HG02981 (cell line): ENCODE measurements around the gene GP1BA.

Experiments
- ATAC-seq: cut with Tn5 transposase; IDR thresholded peaks from one replicate; pipeline ENCODE4 v1.9.1; 2021; ENCODE audit warnings: mild to moderate bottlenecking, moderate library complexity; ENCODE audit not compliant: unreplicated experiment

The GP1BA gene

GRCh38 chr17:4931963-4932362 is at the start of gene GP1BA:
Gene GP1BA, plus strand, starts transcription at chr17:4932277. Its CDS starts 328 bp downstream, at chr17:4932605.
- no peak for ATAC-seq

- ATAC-seq, result no peak
Observed at GRCh38 chr17:4884489-4884888, 47.6 kb upstream of the GP1BA start.

DNA sequence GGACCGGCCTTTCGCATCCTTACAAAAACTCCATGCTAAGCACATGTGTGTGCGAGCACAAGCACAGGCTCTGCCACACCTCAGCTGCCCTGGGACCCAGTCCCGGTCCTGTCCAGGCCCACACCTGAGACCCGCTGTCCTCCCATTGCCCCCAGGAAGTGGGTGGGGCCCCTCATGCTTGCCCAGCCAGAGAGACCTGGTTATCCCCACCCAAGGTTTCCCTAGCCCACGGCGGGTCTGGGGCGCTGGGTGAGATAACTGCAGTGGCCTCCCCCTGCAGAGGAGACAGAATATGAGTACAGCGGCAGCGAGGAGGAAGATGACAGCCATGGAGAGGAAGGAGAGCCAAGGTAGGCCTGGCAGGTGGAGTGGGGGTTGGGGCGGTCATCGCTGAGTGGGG is 45.2 kb upstream of the GP1BA start:
- ATAC-seq, result no peak

GRCh38 chr17:4887581-4887980 is 44.5 kb upstream of the GP1BA start:
- ATAC-seq, result no peak

GRCh38 chr17:4891411-4892410 is 40.4 kb upstream of the GP1BA start:
- no peak for ATAC-seq

- no peak for ATAC-seq
Observed at GRCh38 chr17:4892499-4893221, 39.4 kb upstream of the GP1BA start.

DNA sequence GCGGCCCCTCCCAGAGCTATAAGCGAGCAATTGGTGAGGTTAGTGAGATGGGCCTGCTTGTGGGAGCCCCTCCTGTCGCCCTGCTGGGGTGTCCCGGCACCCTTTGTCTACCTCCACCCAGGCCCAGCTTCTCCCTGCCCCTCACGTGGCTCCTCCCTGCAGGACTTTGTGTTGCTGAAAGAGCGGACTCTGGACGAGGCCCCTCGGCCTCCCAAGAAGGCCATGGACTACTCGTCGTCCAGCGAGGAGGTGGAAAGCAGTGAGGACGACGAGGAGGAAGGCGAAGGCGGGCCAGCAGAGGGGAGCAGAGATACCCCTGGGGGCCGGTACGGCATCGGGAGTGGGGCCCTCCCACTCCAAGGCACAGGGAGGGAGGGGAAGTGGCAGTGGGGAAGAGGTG is 38.8 kb upstream of the GP1BA start:
- ATAC-seq, result no peak

- ATAC-seq, result no peak
Observed at GRCh38 chr17:4893721-4894560, 38.1 kb upstream of the GP1BA start.

- ATAC-seq, result no peak
Observed at GRCh38 chr17:4895121-4895520, 37.0 kb upstream of the GP1BA start.

GRCh38 chr17:4895657-4896331 is 36.3 kb upstream of the GP1BA start:
- no peak for ATAC-seq

GRCh38 chr17:4896332-4897197 is 35.5 kb upstream of the GP1BA start:
- ATAC-seq, result no peak

GRCh38 chr17:4897198-4897687 is 34.8 kb upstream of the GP1BA start:
- no peak for ATAC-seq

DNA sequence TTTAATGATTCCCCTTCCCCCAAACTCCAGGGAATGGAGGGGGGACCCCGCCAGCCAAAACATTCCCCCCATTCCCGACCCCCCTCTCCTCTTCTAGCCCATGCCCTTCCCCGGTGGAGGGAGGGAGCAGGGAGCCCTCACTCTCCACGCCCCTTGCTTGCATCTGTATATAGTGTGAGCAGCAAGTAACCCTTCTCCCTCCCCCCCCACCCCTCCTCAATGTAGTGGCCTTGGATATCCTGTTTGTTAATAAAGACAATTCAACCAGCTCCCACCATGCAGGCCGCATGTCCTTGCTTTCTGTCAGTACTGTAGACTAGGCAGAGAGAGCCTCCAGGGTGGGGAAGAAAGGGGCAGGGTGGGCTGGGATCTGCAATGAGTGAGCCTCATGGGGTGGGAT is 34.3 kb upstream of the GP1BA start:
- no peak for ATAC-seq

GRCh38 chr17:4898351-4898750 is 33.7 kb upstream of the GP1BA start:
- ATAC-seq, result no peak

DNA sequence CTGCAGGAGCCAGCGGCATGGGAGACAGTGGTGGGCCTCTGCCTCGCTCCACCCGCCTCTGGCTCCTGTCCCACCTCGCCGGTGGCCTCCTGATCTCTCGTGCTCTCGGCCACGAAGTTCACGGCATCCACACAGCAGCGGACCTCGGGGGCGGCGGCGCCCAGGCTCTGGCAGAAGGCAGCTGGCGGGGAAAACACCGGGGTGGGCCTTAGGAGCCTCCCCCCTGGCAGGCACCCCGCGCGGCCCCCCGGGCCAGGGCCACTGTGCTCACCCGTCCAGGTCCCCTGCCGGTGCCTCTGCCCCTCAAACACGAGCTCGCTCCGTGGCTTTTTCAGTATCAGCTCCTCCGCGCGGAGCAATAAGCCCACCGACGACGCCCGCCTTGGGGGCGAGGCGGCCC is 33.1 kb upstream of the GP1BA start:
- no peak for ATAC-seq

DNA sequence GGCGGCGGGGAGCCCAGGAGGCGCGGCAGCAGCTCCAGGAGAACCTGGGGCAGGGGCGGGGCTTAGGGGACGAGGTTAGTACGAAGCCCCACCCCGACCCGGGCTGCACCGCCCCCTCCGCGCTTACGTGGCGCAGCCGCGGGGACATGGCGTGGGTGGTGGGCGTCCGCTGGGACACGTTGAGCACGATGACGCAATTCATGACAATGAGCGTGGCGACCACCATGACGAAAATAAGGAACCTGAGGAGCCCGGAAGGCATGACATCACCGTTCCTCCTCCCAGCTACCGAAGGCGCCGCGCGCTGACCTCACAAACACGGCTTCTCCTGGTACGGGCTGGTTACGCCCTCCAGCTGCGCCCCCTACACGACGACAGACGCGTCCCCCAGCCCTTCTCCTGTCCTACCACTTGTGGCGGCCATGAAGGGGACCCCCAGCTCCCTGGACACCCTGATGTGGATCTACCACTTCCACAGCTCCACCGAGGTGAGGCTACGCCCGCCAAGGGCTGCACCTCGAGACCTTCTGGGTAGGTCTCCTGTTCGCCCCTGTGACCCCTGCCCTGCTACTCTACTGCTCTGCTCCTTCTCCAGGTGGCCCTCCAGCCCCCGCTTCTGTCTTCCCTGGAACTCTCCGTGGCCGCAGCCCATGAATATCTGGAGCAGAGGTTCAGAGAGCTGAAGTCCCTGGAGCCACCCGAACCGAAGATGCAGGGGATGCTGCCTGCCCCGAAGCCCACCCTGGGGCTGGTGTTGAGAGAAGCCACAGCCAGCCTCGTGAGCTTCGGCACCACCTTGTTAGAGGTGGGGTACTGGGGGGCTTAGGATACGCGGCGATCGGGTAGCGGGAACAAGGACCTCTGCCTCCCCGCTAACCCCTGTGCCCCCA is 32.5 kb upstream of the GP1BA start, which contains the start of gene C17orf107:
Gene C17orf107 (plus strand): TSS at position 196 of the 890 bp plus-strand sequence. CDS start 227 bp downstream, at position 423.
- ATAC-seq, result no peak

DNA sequence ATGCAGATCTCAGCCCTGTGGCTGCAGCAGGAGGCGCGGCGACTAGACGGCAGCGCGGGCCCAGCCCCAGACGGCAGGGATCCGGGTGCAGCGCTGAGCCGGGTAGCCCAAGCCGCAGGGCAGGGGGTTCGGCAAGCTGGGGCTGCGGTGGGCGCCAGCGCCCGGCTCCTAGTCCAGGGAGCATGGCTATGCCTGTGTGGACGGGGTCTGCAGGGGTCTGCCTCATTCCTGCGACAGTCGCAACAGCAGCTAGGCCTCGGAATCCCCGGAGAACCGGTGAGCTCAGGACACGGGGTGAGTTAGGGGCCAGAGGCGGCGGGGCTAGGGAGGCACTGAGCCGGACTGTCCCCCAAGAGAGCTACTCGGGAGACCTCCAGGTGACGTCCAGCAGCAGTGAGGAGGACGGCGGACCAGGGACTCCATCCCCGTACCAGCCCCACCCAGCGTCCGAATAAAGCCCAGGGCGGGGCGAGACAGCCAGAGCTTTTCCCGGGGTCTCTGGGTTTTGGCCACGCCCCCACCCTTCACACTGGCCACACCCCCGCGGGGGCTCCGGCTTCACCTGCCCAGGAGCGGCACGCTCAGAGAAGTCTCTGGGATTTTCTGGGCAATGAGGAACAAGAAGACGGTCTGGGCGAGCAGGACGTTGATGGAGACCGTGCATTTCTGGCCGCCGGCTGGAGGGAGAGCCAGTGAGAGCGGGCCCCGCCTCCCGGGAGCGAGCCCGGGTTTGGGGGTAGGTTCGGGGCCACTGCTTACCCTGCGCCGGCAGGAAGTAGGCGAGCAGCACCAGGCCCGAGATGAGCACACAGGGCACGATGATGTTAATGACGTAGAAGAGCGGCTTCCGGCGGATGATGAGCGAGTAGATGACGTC is 31.6 kb upstream of the GP1BA start:
- ATAC-seq, result no peak
